GM18526 (cell line): Measurements from ENCODE around the gene DHX57.

ENCODE experiments used
- POLR2A ChIP-seq: IDR thresholded peaks from 3 replicates; pipeline ENCODE4 v1.6.1; 2011; ENCODE audit not compliant: insufficient read length; ENCODE audit errors: extremely low read depth

DHX57 gene

GRCh38 chr2:38887902-38888554 is 12.3 kb upstream of the DHX57 start:
- no peak for TF ChIP-seq POLR2A

GRCh38 chr2:38887347-38887746 is 11.6 kb upstream of the DHX57 start:
- TF ChIP-seq POLR2A: no peak

GRCh38 chr2:38886063-38886462 is 10.3 kb upstream of the DHX57 start:
- TF ChIP-seq POLR2A: no peak

- TF ChIP-seq POLR2A: no peak
These were observed 673 bp upstream of the DHX57 start for GRCh38 chr2:38876407-38876806.

GRCh38 chr2:38875227-38875575 is 533 bp downstream of the DHX57 start:
- no peak for TF ChIP-seq POLR2A

GRCh38 chr2:38873763-38874162 is 2.0 kb downstream of the DHX57 start:
- no peak for TF ChIP-seq POLR2A

GRCh38 chr2:38871432-38871831 is 4.3 kb downstream of the DHX57 start:
- no peak for TF ChIP-seq POLR2A

- TF ChIP-seq POLR2A: no peak
These were observed 8.8 kb downstream of the DHX57 start for GRCh38 chr2:38866773-38867443.

- no peak for TF ChIP-seq POLR2A
These were observed 12.6 kb downstream of the DHX57 start for GRCh38 chr2:38863061-38863695.

- TF ChIP-seq POLR2A: no peak
These were observed 13.3 kb downstream of the DHX57 start for GRCh38 chr2:38862476-38862875.

- no peak for TF ChIP-seq POLR2A
These were observed 19.6 kb downstream of the DHX57 start for GRCh38 chr2:38856165-38856564.

- TF ChIP-seq POLR2A: no peak
These were observed 25.7 kb downstream of the DHX57 start for GRCh38 chr2:38850045-38850444.

- no peak for TF ChIP-seq POLR2A
These were observed 38.9 kb downstream of the DHX57 start for GRCh38 chr2:38836791-38837190.

- no peak for TF ChIP-seq POLR2A
These were observed 39.7 kb downstream of the DHX57 start for GRCh38 chr2:38835990-38836389.

- no peak for TF ChIP-seq POLR2A
These were observed 40.6 kb downstream of the DHX57 start for GRCh38 chr2:38835015-38835601.

GRCh38 chr2:38830526-38831159 is 45.1 kb downstream of the DHX57 start:
- no peak for TF ChIP-seq POLR2A

- TF ChIP-seq POLR2A: no peak
These were observed 45.8 kb downstream of the DHX57 start for GRCh38 chr2:38829971-38830370.
